ENCODE data around the gene LTBP1. TPM values are rescaled to one million over a fixed set of nuclear protein-coding genes. Genes with fewer than 3 reads are reported as not detected.

Gene LTBP1
- total and polyA plus RNA-seq, 2 of the 13 experiments (the other 11 are each of a cell fraction or from before 2014, with no cell fraction given), result 0.12 to 0.22 TPM

DNA sequence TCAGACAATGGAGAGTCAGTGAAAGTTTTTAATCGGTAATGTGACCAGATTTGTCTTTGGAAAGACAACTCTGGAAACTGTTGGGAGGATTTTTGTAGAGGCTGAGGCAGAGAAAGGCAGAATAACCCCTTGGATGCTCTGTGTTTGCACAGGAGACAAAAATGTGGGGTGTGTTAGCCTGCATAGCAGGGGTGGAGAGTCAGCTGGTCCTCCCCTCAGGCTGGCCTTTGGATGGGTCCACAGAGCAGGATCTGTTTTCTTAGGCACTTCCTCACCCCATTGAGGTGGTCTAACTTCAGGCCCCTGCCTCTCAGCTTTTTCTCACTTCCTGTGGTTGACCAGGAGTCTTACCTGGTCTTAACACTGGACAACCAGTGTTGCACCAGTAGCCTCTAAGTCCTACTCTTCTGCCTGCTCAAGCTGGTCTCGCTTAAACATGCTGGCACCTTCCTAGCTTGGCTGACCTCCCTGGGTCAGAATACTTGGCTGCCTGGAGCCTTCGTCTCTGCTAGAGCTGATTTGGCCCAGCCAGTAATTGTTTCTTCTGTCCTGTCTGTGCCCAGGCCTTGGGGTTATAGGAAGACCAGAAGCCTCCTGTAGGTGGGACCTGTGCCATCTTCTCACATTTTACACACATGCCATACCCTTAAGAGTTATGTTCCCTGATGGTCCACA is 269.9 kb downstream of the LTBP1 start:
- H3K27ac ChIP-seq (ENCODE audit: extremely low read length, insufficient read depth, low read length), result no peak overlapping the region
- H2AFZ ChIP-seq (ENCODE audit: low read length), result no peak overlapping the region
- WGBS (ENCODE audit: low lambda C conversion rate), result 31% methylated on average over 3 of the region's 3 CpGs
- FAIRE-seq (no peak), ATAC-seq (no peak), DNase-seq (ENCODE audit: low spot score) (no peak)
- H3K27me3 ChIP-seq (ENCODE audit: control insufficient read depth in 1 of 2, insufficient read depth in 2 of 2, low read length in 2 of 2), result peaks cover 0 to 3% of the 10 kb centered on the region in 2 experiments; a peak in 1 of 5 replicates
- POLR2A ChIA-PET, result no interaction called here
- H3K4me3 ChIP-seq (replicated peaks in 1 of 3; ENCODE audit: insufficient read depth in 1 of 3, low read depth in 2 of 3, low read length in 3 of 3), result no peak overlapping the region
- no peaks in the 10 kb centered on the region for H3K9me3 ChIP-seq (ENCODE audit: low read length)
- peaks cover 7% of the 10 kb centered on the region; the same call in 1 of the 2 replicates for H3K4me1 ChIP-seq (ENCODE audit: insufficient read depth, low read length)
- no peak overlapping the region for H3K4me2 ChIP-seq (ENCODE audit: low read depth, low read length)
- CTCF ChIA-PET (ENCODE audit: low intra/inter-chr PET ratio, low total read pairs), result no interaction called here
- no peak overlapping the region for H3K9ac ChIP-seq (ENCODE audit: insufficient read depth, low read depth, low read length)
- intact Hi-C loops (cut with micrococcal nuclease; ENCODE audit: unreplicated experiment) (no loop called here), in situ Hi-C loops (cut with HindIII; ENCODE audit: extremely low pct_ligation_motif_present, low pct_unique_long_range_greater_than_20kb) (no loop called here)
- BruUV-seq (replicated peaks), result no TSS peak
- H3K36me3 ChIP-seq (replicated peaks in 1 of 2; ENCODE audit: control insufficient read depth in 1 of 2, insufficient read depth in 2 of 2, low read length in 2 of 2), result no peaks in the 10 kb centered on the region
- TF ChIP-seq POLR2AphosphoS5 (IDR thresholded peaks at IDR 0.05; ENCODE audit: low read depth, low read length) (no peak), ZNF383 (CRISPR knock-in tag; IDR thresholded peaks at IDR 0.05; ENCODE audit: borderline replicate concordance) (no peak)
- TF ChIP-seq, protein P1, sequence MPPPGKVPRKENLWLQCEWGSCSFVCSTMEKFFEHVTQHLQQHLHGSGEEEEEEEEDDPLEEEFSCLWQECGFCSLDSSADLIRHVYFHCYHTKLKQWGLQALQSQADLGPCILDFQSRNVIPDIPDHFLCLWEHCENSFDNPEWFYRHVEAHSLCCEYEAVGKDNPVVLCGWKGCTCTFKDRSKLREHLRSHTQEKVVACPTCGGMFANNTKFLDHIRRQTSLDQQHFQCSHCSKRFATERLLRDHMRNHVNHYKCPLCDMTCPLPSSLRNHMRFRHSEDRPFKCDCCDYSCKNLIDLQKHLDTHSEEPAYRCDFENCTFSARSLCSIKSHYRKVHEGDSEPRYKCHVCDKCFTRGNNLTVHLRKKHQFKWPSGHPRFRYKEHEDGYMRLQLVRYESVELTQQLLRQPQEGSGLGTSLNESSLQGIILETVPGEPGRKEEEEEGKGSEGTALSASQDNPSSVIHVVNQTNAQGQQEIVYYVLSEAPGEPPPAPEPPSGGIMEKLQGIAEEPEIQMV (CRISPR knock-in tag; IDR thresholded peaks at IDR 0.05; ENCODE audit: low read depth), result no peak
- no peaks in the 10 kb centered on the region for H4K20me1 ChIP-seq (ENCODE audit: insufficient read depth, low read length)
- H3K79me2 ChIP-seq (ENCODE audit: insufficient read depth, low read length), result no peaks in the 10 kb centered on the region

DNA sequence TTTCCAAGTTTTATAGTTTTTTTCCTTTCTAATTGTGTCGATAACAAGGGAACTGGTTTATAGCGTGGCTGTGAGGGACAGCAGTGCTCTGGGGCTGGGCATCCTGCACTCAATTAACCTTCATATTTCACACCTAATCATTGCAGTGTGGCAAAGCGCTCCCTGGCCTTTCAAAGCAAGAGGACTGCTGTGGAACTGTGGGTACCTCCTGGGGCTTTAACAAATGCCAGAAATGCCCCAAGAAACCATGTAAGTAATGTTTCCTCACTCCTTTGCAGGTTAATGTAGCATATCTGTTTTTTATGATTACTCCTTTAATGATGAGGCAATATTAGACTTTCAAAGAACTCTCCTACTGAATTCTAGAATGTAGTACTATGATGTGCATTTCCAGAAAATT is 270.7 kb downstream of the LTBP1 start:
- Histone ChIP-seq H3K9ac (ENCODE audit: insufficient read depth, low read depth, low read length) (no peak overlapping the region), H2AFZ (ENCODE audit: low read length) (no peak overlapping the region), H3K36me3 (replicated peaks in 1 of 2; ENCODE audit: control insufficient read depth in 1 of 2, insufficient read depth in 2 of 2, low read length in 2 of 2) (no peaks in the 10 kb centered on the region), H3K9me3 (ENCODE audit: low read length) (no peaks in the 10 kb centered on the region), H4K20me1 (ENCODE audit: insufficient read depth, low read length) (no peaks in the 10 kb centered on the region), H3K4me3 (replicated peaks in 1 of 3; ENCODE audit: insufficient read depth in 1 of 3, low read depth in 2 of 3, low read length in 3 of 3) (no peak overlapping the region), H3K27me3 (ENCODE audit: control insufficient read depth in 1 of 2, insufficient read depth in 2 of 2, low read length in 2 of 2) (peaks cover 0 to 3% of the 10 kb centered on the region in 2 experiments; a peak in 1 of 5 replicates), H3K4me1 (ENCODE audit: insufficient read depth, low read length) (peaks cover under 1% of the 10 kb centered on the region; the same call in 1 of the 2 replicates), H3K79me2 (ENCODE audit: insufficient read depth, low read length) (no peaks in the 10 kb centered on the region), H3K27ac (ENCODE audit: extremely low read length, insufficient read depth, low read length) (no peak overlapping the region), H3K4me2 (ENCODE audit: low read depth, low read length) (no peak overlapping the region)
- ATAC-seq, result no peak
- ChIA-PET CTCF (ENCODE audit: low intra/inter-chr PET ratio, low total read pairs) (no interaction called here), POLR2A (no interaction called here)
- no TSS peak for BruUV-seq (replicated peaks)
- intact Hi-C loops (cut with micrococcal nuclease; ENCODE audit: unreplicated experiment), result no loop called here
- TF ChIP-seq NCOA1 (CRISPR knock-in tag; IDR thresholded peaks at IDR 0.05), result no peak
- TF ChIP-seq, protein P2, sequence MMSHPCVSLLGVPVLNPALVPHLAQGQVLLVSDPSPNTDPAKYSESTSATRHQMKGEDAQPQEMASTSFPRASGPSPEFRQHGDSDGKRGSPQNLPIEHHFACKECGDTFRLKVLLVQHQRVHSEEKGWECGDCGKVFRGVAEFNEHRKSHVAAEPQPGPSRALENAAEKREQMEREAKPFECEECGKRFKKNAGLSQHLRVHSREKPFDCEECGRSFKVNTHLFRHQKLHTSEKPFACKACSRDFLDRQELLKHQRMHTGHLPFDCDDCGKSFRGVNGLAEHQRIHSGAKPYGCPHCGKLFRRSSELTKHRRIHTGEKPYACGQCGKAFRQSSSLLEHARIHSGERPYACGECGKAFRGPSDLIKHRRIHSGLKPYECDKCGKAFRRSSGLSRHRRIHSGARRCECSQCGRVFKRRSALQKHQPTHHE (CRISPR knock-in tag; IDR thresholded peaks at IDR 0.05; ENCODE audit: borderline replicate concordance), result no peak
- TF ChIP-seq, protein P3, sequence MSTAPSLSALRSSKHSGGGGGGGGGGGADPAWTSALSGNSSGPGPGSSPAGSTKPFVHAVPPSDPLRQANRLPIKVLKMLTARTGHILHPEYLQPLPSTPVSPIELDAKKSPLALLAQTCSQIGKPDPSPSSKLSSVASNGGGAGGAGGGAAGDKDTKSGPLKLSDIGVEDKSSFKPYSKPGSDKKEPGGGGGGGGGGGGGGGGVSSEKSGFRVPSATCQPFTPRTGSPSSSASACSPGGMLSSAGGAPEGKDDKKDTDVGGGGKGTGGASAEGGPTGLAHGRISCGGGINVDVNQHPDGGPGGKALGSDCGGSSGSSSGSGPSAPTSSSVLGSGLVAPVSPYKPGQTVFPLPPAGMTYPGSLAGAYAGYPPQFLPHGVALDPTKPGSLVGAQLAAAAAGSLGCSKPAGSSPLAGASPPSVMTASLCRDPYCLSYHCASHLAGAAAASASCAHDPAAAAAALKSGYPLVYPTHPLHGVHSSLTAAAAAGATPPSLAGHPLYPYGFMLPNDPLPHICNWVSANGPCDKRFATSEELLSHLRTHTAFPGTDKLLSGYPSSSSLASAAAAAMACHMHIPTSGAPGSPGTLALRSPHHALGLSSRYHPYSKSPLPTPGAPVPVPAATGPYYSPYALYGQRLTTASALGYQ (CRISPR knock-in tag; IDR thresholded peaks at IDR 0.05), result no peak
- no peak for TF ChIP-seq YEATS4 (CRISPR knock-in tag; IDR thresholded peaks at IDR 0.05; ENCODE audit: borderline replicate concordance)
- no peak for TF ChIP-seq JDP2 (CRISPR knock-in tag; IDR thresholded peaks at IDR 0.05; ENCODE audit: borderline replicate concordance)
- DNase-seq (ENCODE audit: low spot score), result no peak
- 41% methylated on average over 3 of the region's 3 CpGs for WGBS (ENCODE audit: low lambda C conversion rate)
- in situ Hi-C loops (cut with HindIII; ENCODE audit: extremely low pct_ligation_motif_present, low pct_unique_long_range_greater_than_20kb), result no loop called here
- no peak for FAIRE-seq

All from HepG2 (cell line).